ENCODE results near the gene ARID3A. TPM values are rescaled to one million over a fixed set of nuclear protein-coding genes. Genes with fewer than 3 reads are reported as not detected.
A peak's percentile ranks its signal among the peaks of the same experiment; 100 is the strongest.

Gene ARID3A
- total RNA-seq, 1 experiment from 2014 or later: 28.9 TPM

DNA sequence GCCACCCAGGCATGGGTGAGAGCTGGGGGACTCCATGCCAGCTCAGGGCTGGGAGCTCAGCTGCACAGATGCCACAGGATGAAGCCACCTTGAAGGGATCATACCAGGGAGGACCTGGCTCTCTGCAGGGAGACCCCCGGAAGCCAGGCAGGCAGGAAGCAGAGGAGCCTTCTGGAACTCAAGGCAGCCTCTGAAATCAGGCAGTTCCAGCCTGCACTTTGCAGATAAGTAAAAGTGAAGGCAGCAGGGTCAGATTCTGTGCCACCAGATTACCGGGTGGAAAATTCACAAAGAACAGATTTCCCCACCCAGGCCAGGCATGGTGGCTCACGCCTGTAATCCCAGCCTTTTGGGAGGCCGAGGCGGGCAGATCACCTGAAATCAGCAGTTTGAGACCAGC is 92.6 kb downstream of the ARID3A start:
- TF ChIP-seq POLR2AphosphoS5 (IDR thresholded peaks at IDR 0.05; ENCODE audit: low read depth, low read length) (no peak), SIN3A (IDR thresholded peaks at IDR 0.05; ENCODE audit: borderline replicate concordance, insufficient read depth, low read depth, low read length) (no peak), TCF7L2 (IDR thresholded peaks at IDR 0.05; ENCODE audit: low read depth, low read length) (no peak)
- TF ChIP-seq, protein P1, sequence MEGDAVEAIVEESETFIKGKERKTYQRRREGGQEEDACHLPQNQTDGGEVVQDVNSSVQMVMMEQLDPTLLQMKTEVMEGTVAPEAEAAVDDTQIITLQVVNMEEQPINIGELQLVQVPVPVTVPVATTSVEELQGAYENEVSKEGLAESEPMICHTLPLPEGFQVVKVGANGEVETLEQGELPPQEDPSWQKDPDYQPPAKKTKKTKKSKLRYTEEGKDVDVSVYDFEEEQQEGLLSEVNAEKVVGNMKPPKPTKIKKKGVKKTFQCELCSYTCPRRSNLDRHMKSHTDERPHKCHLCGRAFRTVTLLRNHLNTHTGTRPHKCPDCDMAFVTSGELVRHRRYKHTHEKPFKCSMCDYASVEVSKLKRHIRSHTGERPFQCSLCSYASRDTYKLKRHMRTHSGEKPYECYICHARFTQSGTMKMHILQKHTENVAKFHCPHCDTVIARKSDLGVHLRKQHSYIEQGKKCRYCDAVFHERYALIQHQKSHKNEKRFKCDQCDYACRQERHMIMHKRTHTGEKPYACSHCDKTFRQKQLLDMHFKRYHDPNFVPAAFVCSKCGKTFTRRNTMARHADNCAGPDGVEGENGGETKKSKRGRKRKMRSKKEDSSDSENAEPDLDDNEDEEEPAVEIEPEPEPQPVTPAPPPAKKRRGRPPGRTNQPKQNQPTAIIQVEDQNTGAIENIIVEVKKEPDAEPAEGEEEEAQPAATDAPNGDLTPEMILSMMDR (IDR thresholded peaks at IDR 0.05): no peak
- TF ChIP-seq, protein P2, sequence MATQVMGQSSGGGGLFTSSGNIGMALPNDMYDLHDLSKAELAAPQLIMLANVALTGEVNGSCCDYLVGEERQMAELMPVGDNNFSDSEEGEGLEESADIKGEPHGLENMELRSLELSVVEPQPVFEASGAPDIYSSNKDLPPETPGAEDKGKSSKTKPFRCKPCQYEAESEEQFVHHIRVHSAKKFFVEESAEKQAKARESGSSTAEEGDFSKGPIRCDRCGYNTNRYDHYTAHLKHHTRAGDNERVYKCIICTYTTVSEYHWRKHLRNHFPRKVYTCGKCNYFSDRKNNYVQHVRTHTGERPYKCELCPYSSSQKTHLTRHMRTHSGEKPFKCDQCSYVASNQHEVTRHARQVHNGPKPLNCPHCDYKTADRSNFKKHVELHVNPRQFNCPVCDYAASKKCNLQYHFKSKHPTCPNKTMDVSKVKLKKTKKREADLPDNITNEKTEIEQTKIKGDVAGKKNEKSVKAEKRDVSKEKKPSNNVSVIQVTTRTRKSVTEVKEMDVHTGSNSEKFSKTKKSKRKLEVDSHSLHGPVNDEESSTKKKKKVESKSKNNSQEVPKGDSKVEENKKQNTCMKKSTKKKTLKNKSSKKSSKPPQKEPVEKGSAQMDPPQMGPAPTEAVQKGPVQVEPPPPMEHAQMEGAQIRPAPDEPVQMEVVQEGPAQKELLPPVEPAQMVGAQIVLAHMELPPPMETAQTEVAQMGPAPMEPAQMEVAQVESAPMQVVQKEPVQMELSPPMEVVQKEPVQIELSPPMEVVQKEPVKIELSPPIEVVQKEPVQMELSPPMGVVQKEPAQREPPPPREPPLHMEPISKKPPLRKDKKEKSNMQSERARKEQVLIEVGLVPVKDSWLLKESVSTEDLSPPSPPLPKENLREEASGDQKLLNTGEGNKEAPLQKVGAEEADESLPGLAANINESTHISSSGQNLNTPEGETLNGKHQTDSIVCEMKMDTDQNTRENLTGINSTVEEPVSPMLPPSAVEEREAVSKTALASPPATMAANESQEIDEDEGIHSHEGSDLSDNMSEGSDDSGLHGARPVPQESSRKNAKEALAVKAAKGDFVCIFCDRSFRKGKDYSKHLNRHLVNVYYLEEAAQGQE (IDR thresholded peaks at IDR 0.05; ENCODE audit: insufficient read depth in 1 of 2, low read depth in 2 of 2, low read length in 1 of 2): no peak
- ChIA-PET POLR2A (no interaction called here), CTCF (no interaction called here)
- H3K9me3 ChIP-seq (ENCODE audit: control insufficient read depth, insufficient read depth, low read depth, low read length): no peaks in the 10 kb centered on the region
- in situ Hi-C loops (cut with HindIII; ENCODE audit: low pct_unique_long_range_greater_than_20kb, low sequenced_read_pairs): no loop called here
- peak overlapping the region; percentile 55 to 75 for H3K4me3 ChIP-seq (ENCODE audit: low read depth in 2 of 2, low read length in 2 of 2)
- peak overlapping the region; percentile 84 for H3K27ac ChIP-seq (ENCODE audit: low read length)
- ATAC-seq: no peak
- H3K4me1 ChIP-seq (ENCODE audit: control insufficient read depth, insufficient read depth, low read length): peaks cover 20% of the 10 kb centered on the region
- intact Hi-C loops (cut with micrococcal nuclease; ENCODE audit: unreplicated experiment): no loop called here
- BruUV-seq (replicated peaks): TSS peak; percentile 74
- no peaks in the 10 kb centered on the region for H3K27me3 ChIP-seq (ENCODE audit: control insufficient read depth, insufficient read depth, low read length)
- DNase-seq (ENCODE audit: low read depth, low spot score): no peak
- H3K36me3 ChIP-seq (ENCODE audit: control insufficient read depth, insufficient read depth, low read length): no peaks in the 10 kb centered on the region; the same call in 1 of the 2 replicates

DNA sequence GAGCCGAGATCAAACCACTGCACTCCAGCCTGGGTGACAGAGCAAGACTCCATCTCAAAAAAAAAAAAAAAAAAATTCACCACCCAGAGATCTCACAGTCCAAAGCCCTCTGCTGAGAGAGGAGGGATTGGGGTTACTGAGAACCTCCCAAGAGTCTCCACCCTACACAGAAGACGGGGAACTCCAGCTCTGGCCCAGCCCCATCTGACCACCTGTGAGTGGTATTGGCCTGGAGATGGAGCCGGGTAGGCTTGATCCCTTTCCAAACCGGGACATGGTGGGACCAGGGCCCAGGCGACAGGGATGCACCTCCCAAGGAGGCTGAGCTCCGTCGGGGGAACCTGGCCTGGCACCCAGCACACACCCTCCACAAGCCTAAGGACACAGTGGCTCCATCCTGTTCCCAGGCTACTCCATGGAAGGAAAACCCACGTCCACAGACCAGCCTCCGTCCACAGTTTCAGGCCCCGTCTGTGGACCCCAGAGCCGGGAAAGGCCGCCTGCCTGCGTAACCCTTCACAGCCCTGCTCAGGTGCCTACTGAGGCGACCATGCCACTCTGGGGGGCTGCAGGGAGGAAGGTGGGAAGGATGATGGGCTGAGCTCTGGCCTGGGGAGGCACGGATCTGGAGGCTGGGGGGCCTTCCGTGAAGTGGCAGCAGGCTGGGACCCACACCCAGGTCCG is 93.2 kb downstream of the ARID3A start:
- Histone ChIP-seq H3K27ac (ENCODE audit: low read length) (peak overlapping the region; percentile 84), H3K4me3 (ENCODE audit: low read depth in 2 of 2, low read length in 2 of 2) (peak overlapping the region; percentile 55 to 75), H3K9me3 (ENCODE audit: control insufficient read depth, insufficient read depth, low read depth, low read length) (no peaks in the 10 kb centered on the region), H3K36me3 (ENCODE audit: control insufficient read depth, insufficient read depth, low read length) (no peaks in the 10 kb centered on the region; the same call in 1 of the 2 replicates), H3K4me1 (ENCODE audit: control insufficient read depth, insufficient read depth, low read length) (peaks cover 20% of the 10 kb centered on the region), H3K27me3 (ENCODE audit: control insufficient read depth, insufficient read depth, low read length) (no peaks in the 10 kb centered on the region)
- DNase-seq (ENCODE audit: low read depth, low spot score): no peak
- ATAC-seq: no peak
- intact Hi-C loops (cut with micrococcal nuclease; ENCODE audit: unreplicated experiment): no loop called here
- no TSS peak for BruUV-seq (replicated peaks)
- in situ Hi-C loops (cut with HindIII; ENCODE audit: low pct_unique_long_range_greater_than_20kb, low sequenced_read_pairs): no loop called here
- TF ChIP-seq SIN3A (IDR thresholded peaks at IDR 0.05; ENCODE audit: borderline replicate concordance, insufficient read depth, low read depth, low read length): no peak
- TF ChIP-seq, protein P2 (IDR thresholded peaks at IDR 0.05; ENCODE audit: insufficient read depth in 1 of 2, low read depth in 2 of 2, low read length in 1 of 2): no peak
- TF ChIP-seq TCF7L2 (IDR thresholded peaks at IDR 0.05; ENCODE audit: low read depth, low read length): no peak
- TF ChIP-seq, protein P1 (IDR thresholded peaks at IDR 0.05): no peak
- no peak for TF ChIP-seq POLR2AphosphoS5 (IDR thresholded peaks at IDR 0.05; ENCODE audit: low read depth, low read length)
- ChIA-PET CTCF (interaction anchor here (0.6 to 0.7 kb wide), 2 partner anchors 14 to 87 kb away, joined by 3 read pairs; no protein-coding TSS in a partner anchor), POLR2A (interaction anchor here (0.7 to 1.0 kb wide), 3 partner anchors 34 to 220 kb away, joined by 3 to 7 read pairs (median 3); no protein-coding TSS in a partner anchor)

Measured in Panc1 (cell line).